Adipose tissue (tissue), 3 donors: Measurements from ENCODE around the gene FUS. TPM values are rescaled to one million over a fixed set of nuclear protein-coding genes. Genes with fewer than 3 reads are reported as not detected.

Experiments used
- H3K27ac ChIP-seq: one replicate; pipeline ENCODE4 v1.5.1; 2013; ENCODE audit warnings: low read depth, low read length
- WGBS, 3 donors: extraction: QIAGEN DNeasy Blood & Tissue Kit; methylation state at CpG; one replicate each; pipeline ENCODE4 v1.1.7; 2013; 5-methylcytosine and 5-hydroxymethylcytosine counted together
- polyA plus RNA-seq, 3 donors: library from polyadenylated mRNA; stranded (reverse); fragments of 200-250 nt; gene quantifications; one replicate each; pipeline ENCODE4 v1.2.3, GENCODE V29; 2013
- donor health status: healthy with polysubstance abuse.
- donor health status: Bipolar disorder and iron deficiency.
- donor health status: healthy.

FUS gene
- polyA plus RNA-seq, 3 donors, result 79.6 to 236 (median 213) TPM

DNA sequence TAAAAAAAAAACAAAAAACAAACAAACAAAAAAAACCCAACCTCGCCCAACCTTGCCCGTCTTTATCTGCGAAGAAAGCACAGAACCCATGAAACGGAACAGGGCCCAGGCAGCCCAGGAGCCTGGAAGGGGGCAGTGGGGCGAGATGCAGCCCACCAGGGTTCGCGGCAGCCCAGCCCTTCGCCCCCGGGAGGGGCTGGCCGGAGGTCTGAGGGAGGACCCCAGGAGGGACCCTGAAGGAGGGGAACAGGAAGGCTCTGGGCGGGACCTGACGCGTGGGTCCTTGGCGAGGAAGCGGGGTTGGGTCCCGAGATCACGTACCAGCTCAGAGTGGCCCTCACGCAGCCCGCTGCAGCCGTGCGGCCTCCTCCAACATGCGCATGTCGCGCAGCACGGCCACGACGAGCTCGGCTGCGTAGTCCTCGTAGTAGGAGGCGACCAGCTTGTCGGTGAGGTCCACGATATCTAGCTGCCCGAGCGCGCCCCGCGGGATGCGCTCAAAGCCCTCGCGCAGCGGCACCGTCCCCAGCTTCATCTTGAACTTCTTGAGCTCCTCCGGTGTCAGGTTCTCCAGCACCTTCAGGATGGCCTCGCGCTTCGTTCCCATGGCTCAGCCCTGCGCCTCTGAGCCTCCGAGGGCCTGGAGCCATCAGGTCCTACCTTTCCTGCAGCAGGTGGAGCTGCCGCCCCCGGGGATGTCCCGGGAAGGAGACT lies 36.6 kb downstream of the FUS start, which contains the start of gene PYDC1:
Gene PYDC1 (minus strand): TSS at position 714 of the 714 bp plus-strand sequence. CDS start 107 bp downstream, at position 607.
- H3K27ac ChIP-seq, result no peak within 1 kb of the TSS
- 4% methylated on average over 49 to 52 of the region's 52 CpGs for WGBS, 3 donors

DNA sequence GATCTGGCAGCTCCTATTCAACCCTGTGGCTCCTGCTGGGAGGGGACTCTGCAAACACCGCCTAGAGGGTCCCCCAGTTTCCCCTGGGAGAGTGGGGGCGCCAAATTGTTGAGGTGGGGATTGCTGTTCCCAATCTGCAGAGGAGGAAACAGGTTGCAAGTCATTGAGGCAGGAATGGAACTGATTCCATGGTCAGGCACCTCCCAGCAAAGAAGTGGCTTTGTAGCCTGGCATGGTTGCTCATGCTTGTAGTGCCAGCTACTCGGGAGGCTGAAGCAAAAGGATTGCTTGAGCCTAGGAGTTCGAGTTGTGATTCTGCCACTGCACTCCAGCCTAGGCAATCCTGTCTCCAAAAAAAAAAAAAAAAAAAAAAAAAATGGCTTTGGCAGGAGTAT lies 37.2 kb downstream of the FUS start:
- 22 to 30% (median 28%) methylated on average over 4 of the region's 4 CpGs for WGBS, 3 donors
- no peak overlapping the region for H3K27ac ChIP-seq

DNA sequence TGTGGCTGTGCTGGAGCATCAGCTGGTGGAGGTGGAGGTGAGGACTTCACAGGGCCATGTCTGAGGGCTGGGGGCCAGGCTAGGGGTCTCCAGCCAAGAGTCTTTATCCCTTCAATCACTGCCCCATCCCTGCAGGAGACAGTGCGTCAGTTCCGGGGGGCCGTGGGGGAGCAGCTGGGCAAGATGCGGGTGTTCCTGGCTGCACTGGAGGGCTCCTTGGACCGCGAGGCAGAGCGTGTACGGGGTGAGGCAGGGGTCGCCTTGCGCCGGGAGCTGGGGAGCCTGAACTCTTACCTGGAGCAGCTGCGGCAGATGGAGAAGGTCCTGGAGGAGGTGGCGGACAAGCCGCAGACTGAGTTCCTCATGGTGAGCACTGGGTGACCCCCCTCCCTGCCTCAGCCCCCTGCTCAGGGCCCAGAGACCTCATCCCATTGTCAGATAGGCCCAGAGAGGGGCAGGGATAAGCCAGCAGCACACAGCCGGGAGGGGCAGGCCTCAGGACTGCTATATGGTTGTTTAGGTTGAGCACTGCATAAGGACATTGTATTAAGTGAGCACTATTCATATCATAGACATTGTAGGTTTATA lies 39.3 kb downstream of the FUS start:
- WGBS, 3 donors, result 83 to 86% (median 85%) methylated on average over 15 of the region's 15 CpGs
- no peak overlapping the region for H3K27ac ChIP-seq

DNA sequence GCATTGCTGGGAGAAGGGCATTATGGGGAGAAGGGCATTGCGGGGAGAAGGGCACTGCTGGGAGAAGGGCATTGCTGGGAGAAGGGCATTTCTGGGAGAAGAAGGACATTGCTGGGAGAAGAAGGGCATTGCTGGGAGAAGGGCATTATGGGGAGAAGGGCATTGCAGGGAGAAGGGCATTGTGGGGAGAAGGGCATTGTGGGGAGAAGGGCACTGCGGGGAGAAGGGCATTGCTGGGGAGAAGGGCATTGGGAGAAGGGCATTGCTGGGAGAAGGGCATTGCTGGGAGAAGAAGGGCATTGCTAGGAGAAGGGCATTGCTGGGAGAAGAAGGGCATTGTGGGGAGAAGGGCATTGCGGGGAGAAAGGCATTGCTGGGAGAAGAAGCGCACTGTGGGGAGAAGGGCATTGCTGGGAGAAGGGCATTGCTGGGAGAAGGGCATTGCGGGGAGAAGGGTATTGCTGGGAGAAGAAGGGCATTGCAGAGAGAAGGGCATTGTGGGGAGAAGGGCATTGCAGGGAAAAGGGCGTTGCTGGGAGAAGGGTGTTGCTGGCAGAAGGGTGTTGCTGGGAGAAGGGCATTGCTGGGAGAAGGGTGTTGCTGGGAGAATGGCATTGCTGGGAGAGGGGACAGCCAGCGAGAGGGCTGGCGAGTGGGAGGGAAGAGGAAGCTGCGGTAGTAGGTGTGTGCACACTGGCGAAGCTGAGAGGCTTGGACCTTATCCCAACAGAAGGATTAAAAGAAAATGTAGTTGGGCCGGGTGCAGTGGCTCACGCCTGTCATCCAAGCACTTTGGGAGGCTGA lies 41.6 kb downstream of the FUS start:
- H3K27ac ChIP-seq, result no peak overlapping the region
- 62 to 75% (median 62%) methylated on average over 12 of the region's 12 CpGs for WGBS, 3 donors

- 92 to 97% (median 95%) methylated on average over 5 of the region's 5 CpGs for WGBS, 3 donors
- no peak overlapping the region for H3K27ac ChIP-seq
These were observed 43.1 kb downstream of the FUS start for GRCh38 chr16:31223044-31223443.

- no peak overlapping the region for H3K27ac ChIP-seq
- 75 to 82% (median 80%) methylated on average over 72 to 80 of the region's 80 CpGs for WGBS, 3 donors
These were observed 44.4 kb downstream of the FUS start for GRCh38 chr16:31224092-31224955.

- 96 to 100% (median 96%) methylated on average over 3 of the region's 3 CpGs for whole genome bisulfite sequencing, 3 donors
- H3K27ac ChIP-seq, result no peak overlapping the region
These were observed 45.3 kb downstream of the FUS start for GRCh38 chr16:31225193-31225592.

- H3K27ac ChIP-seq, result no peak overlapping the region
- 85 to 98% (median 90%) methylated on average over 4 of the region's 4 CpGs for WGBS, 3 donors
These were observed 48.3 kb downstream of the FUS start for GRCh38 chr16:31228206-31228605.

GRCh38 chr16:31229501-31229900 lies 49.6 kb downstream of the FUS start:
- H3K27ac ChIP-seq, result no peak overlapping the region
- WGBS, 3 donors, result 38 to 53% (median 45%) methylated on average over 10 of the region's 10 CpGs

GRCh38 chr16:31238041-31238440 lies 58.1 kb downstream of the FUS start:
- no peak overlapping the region for H3K27ac ChIP-seq
- WGBS, 3 donors, result 75 to 86% (median 80%) methylated on average over 4 of the region's 4 CpGs

Other genes starting within 250 kb of the FUS start
- 10 to 100 TPM; 11.3 to 16.3 (median 14.6) TPM for gene ORAI3, start 231.1 kb upstream of the FUS start, polyA plus RNA-seq
- gene SETD1A, start 222.4 kb upstream of the FUS start, polyA plus RNA-seq, result 10 to 100 TPM in 2 of 3 donors, 1 to 10 TPM in 1; 5.1 to 13.0 (median 10.8) TPM
- gene HSD3B7, start 194.9 kb upstream of the FUS start, polyA plus RNA-seq, result 10 to 100 TPM; 23.3 to 31.2 (median 26.8) TPM
- gene STX1B, start 169.5 kb upstream of the FUS start, polyA plus RNA-seq, result under 1 TPM; 0.11 to 0.98 (median 0.18) TPM
- 10 to 100 TPM; 31.8 to 83.0 (median 66.8) TPM for gene STX4, start 146.6 kb upstream of the FUS start, polyA plus RNA-seq
- 1 to 10 TPM; 3.3 to 7.1 (median 6.3) TPM for gene ZNF668, start 105.9 kb upstream of the FUS start, polyA plus RNA-seq
- 1 to 10 TPM; 4.8 to 5.2 (median 5.2) TPM for gene ZNF646, start 105.7 kb upstream of the FUS start, polyA plus RNA-seq
- gene PRSS53, start 91.2 kb upstream of the FUS start, polyA plus RNA-seq, result 1 to 10 TPM in 1 of 3 donors, under 1 TPM in 2; 0.45 to 2.4 (median 0.88) TPM
- 100 to 1,000 TPM; 106 to 132 (median 113) TPM for gene VKORC1, start 85.3 kb upstream of the FUS start, polyA plus RNA-seq
- gene BCKDK, start 71.8 kb upstream of the FUS start, polyA plus RNA-seq, result 10 to 100 TPM; 31.4 to 79.6 (median 45.4) TPM
- gene KAT8, start 62.5 kb upstream of the FUS start, polyA plus RNA-seq, result 10 to 100 TPM; 37.6 to 41.5 (median 39.9) TPM
- gene PRSS8, start 44.4 kb upstream of the FUS start, polyA plus RNA-seq, result 100 to 1,000 TPM in 1 of 3 donors, 10 to 100 TPM in 1, 1 to 10 TPM in 1; 1.3 to 159 (median 11.2) TPM
- gene PRSS36, start 30.1 kb upstream of the FUS start, polyA plus RNA-seq, result 1 to 10 TPM; 2.4 to 3.8 (median 3.4) TPM
- gene PYCARD, start 22.6 kb downstream of the FUS start, polyA plus RNA-seq, result 10 to 100 TPM; 12.2 to 50.5 (median 25.8) TPM
- under 1 TPM; 0.09 to 0.12 (median 0.11) TPM for gene TRIM72, start 34.0 kb downstream of the FUS start, polyA plus RNA-seq
- not detected for gene PYDC1, start 37.0 kb downstream of the FUS start, polyA plus RNA-seq
- 10 to 100 TPM in 1 of 3 donors, 1 to 10 TPM in 2; 1.4 to 15.6 (median 7.8) TPM for gene ITGAM, start 79.8 kb downstream of the FUS start, polyA plus RNA-seq
- gene ITGAX, start 175.0 kb downstream of the FUS start, polyA plus RNA-seq, result 10 to 100 TPM in 1 of 3 donors, 1 to 10 TPM in 1, under 1 TPM in 1; 0.91 to 22.4 (median 4.5) TPM
- gene ITGAD, start 213.2 kb downstream of the FUS start, polyA plus RNA-seq, result under 1 TPM in 2 of 3 donors, not detected in 1; 0.03 to 0.09 TPM
- gene COX6A2, start 248.2 kb downstream of the FUS start, polyA plus RNA-seq, result 10 to 100 TPM in 1 of 3 donors, 1 to 10 TPM in 1, under 1 TPM in 1; 0.31 to 13.3 (median 3.1) TPM